8988T (cell line): Measurements from ENCODE around the gene FGF2.
"Not testable (repeated sequence)": the region's sequence is repeated elsewhere in the genome, so short reads cannot be mapped to it uniquely, and the experiment has no call there.

ENCODE experiments used
- DNase-seq: peaks from one replicate; pipeline ENCODE4 v3.0.0; 2011

Gene FGF2

DNA sequence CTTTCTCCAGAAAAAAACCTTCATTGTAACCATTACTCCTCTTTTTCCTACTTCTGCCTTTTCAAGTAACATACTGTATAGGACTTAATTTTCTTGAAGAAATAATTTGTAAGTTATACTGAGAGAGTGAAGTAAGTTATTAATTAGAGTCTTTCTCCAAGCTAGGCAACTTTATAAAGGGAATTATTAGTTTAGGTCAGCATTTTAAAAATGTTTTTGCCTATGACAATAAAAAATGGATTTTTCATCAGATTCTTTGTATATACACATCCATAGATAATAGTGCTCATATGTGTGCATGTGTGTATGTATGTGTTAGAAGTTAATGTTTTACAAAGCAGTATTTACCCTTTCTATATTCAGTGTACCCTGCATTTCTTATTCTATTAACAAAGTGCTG is 106.1 kb downstream of the FGF2 start:
- no peak for DNase-seq

DNA sequence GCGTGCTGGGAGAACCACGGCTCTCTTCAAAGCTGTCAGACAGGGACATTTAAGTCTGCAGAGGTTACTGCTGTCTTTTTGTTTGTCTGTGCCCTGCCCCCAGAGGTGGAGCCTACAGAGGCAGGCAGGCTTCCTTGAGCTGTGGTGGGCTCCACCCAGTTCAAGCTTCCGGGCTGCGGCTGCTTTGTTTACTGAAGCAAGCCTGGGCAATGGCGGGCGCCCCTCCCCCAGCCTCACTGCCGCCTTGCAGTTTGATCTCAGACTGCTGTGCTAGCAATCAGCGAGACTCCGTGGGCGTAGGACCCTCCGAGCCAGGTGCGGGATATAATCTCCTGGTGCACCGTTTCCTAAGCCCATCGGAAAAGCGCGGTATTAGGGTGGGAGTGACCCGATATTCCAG is 118.5 kb downstream of the FGF2 start:
- DNase-seq: not testable (repeated sequence)

DNA sequence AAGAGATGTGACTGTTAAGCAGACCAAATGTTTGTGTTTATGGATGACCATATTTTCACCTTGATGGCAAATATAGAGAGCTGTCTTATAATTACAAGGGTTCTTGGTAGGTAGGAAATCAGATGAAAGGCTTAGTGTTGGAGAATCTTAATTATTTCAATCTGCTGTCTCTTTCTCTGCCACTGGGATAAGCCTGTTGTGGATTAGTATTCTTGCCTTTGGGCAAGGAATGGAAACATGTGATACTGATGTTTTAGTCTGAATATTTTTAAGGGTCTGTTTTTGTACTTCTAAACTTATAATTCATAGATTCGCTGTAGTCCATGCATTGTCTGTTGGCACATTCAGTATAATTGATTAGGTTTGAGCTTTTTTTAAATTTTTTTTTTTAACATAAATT is 119.5 kb downstream of the FGF2 start:
- no peak for DNase-seq
